ENCODE results near the gene PDE4D. TPM values are rescaled to one million over a fixed set of nuclear protein-coding genes. Genes with fewer than 3 reads are reported as not detected.
"Not testable (repeated sequence)": the region's sequence is repeated elsewhere in the genome, so short reads cannot be mapped to it uniquely, and the experiment has no call there.

The PDE4D gene
- total RNA-seq, 2 experiments from 2014 or later, result 75.5 to 80.7 TPM

GRCh38 chr5:59767211-59767605 lies 126.3 kb downstream of the PDE4D start:
- intact Hi-C loops (cut with micrococcal nuclease), result no loop called here
- ATAC-seq, result no peak
- CTCF ChIA-PET, result interaction anchor here (0.8 kb wide), 1 partner anchor 375 kb away, joined by 3 read pairs; no protein-coding TSS in a partner anchor
- H3K4me1 Mint-ChIP-seq (ENCODE audit: low read depth), result peaks cover 5% of the 10 kb centered on the region
- H3K36me3 Mint-ChIP-seq (ENCODE audit: low read depth), result no peaks in the 10 kb centered on the region
- DNase-seq, result no peak
- H3K27ac Mint-ChIP-seq, result no peak overlapping the region
- H3K4me3 Mint-ChIP-seq, result no peak overlapping the region
- no peaks in the 10 kb centered on the region for H3K9me3 Mint-ChIP-seq
- H3K27me3 Mint-ChIP-seq, result peaks cover 36% of the 10 kb centered on the region
- POLR2A ChIA-PET, result no interaction called here
- no peak for TF ChIP-seq CTCF (IDR thresholded peaks at IDR 0.05)

- H3K36me3 Mint-ChIP-seq (ENCODE audit: low read depth), result no peaks in the 10 kb centered on the region
- no peak for ATAC-seq
- H3K4me3 Mint-ChIP-seq, result no peak overlapping the region
- ChIA-PET POLR2A (no interaction called here), CTCF (interaction anchor here (0.8 kb wide), 1 partner anchor 374 kb away, joined by 3 read pairs; no protein-coding TSS in a partner anchor)
- H3K4me1 Mint-ChIP-seq (ENCODE audit: low read depth), result peaks cover 5% of the 10 kb centered on the region
- no peak for DNase-seq
- no peak for TF ChIP-seq CTCF (IDR thresholded peaks at IDR 0.05)
- H3K27ac Mint-ChIP-seq, result no peak overlapping the region
- intact Hi-C loops (cut with micrococcal nuclease), result no loop called here
- H3K27me3 Mint-ChIP-seq, result peaks cover 36% of the 10 kb centered on the region
- H3K9me3 Mint-ChIP-seq, result no peaks in the 10 kb centered on the region
Observed at GRCh38 chr5:59766427-59767210, 126.9 kb downstream of the PDE4D start.

GRCh38 chr5:59765446-59765845 lies 128.1 kb downstream of the PDE4D start:
- intact Hi-C loops (cut with micrococcal nuclease), result no loop called here
- H3K9me3 Mint-ChIP-seq, result no peaks in the 10 kb centered on the region

GRCh38 chr5:59764361-59764760 lies 129.2 kb downstream of the PDE4D start:
- Mint-ChIP-seq H3K4me1 (ENCODE audit: low read depth) (peaks cover 5% of the 10 kb centered on the region), H3K4me3 (no peak overlapping the region), H3K27ac (no peak overlapping the region), H3K36me3 (ENCODE audit: low read depth) (no peaks in the 10 kb centered on the region), H3K27me3 (peaks cover 30% of the 10 kb centered on the region), H3K9me3 (no peaks in the 10 kb centered on the region)
- ChIA-PET POLR2A (interaction anchor here (0.5 kb wide), 1 partner anchor 21 kb away, joined by 3 read pairs; no protein-coding TSS in a partner anchor), CTCF (no interaction called here)
- DNase-seq, result no peak
- no peak for ATAC-seq
- no peak for TF ChIP-seq CTCF (IDR thresholded peaks at IDR 0.05)
- intact Hi-C loops (cut with micrococcal nuclease), result no loop called here

More at GRCh38 chr5:59765446-59765845, 128.1 kb downstream of the PDE4D start:
- no peaks in the 10 kb centered on the region for H3K36me3 Mint-ChIP-seq (ENCODE audit: low read depth)
- no peak overlapping the region for H3K27ac Mint-ChIP-seq
- no peak for TF ChIP-seq CTCF (IDR thresholded peaks at IDR 0.05)
- H3K4me1 Mint-ChIP-seq (ENCODE audit: low read depth), result peaks cover 5% of the 10 kb centered on the region
- ATAC-seq (no peak), DNase-seq (no peak)
- peaks cover 34% of the 10 kb centered on the region for H3K27me3 Mint-ChIP-seq
- no peak overlapping the region for H3K4me3 Mint-ChIP-seq
- ChIA-PET POLR2A (no interaction called here), CTCF (no interaction called here)

- H3K4me3 Mint-ChIP-seq, result no peak overlapping the region
- no peak overlapping the region for H3K27ac Mint-ChIP-seq
- CTCF ChIA-PET, result no interaction called here
- ATAC-seq (no peak), DNase-seq (no peak)
- intact Hi-C loops (cut with micrococcal nuclease), result no loop called here
- no peaks in the 10 kb centered on the region for H3K36me3 Mint-ChIP-seq (ENCODE audit: low read depth)
- peaks cover 23% of the 10 kb centered on the region for H3K27me3 Mint-ChIP-seq
- TF ChIP-seq CTCF (IDR thresholded peaks at IDR 0.05), result no peak
- POLR2A ChIA-PET, result no interaction called here
- H3K9me3 Mint-ChIP-seq, result no peaks in the 10 kb centered on the region
- H3K4me1 Mint-ChIP-seq (ENCODE audit: low read depth), result peaks cover 2% of the 10 kb centered on the region
Observed at GRCh38 chr5:59763541-59763940, 130.0 kb downstream of the PDE4D start.

- CTCF ChIA-PET; DNase-seq; H3K4me1 Mint-ChIP-seq (ENCODE audit: low read depth); H3K36me3 Mint-ChIP-seq (ENCODE audit: low read depth); intact Hi-C loops (cut with micrococcal nuclease); H3K9me3 Mint-ChIP-seq; H3K27ac Mint-ChIP-seq; ATAC-seq; POLR2A ChIA-PET; H3K4me3 Mint-ChIP-seq: not testable (repeated sequence)
- H3K27me3 Mint-ChIP-seq, result peaks cover 11% of the 10 kb centered on the region
Observed at GRCh38 chr5:59762232-59762631, 131.3 kb downstream of the PDE4D start.
